HG03280 (cell line): ENCODE measurements around the gene MX1.
"Not testable (repeated sequence)": the region's sequence is repeated elsewhere in the genome, so short reads cannot be mapped to it uniquely, and the experiment has no call there.

ENCODE experiments used
- ATAC-seq: cut with Tn5 transposase; IDR thresholded peaks from one replicate; pipeline ENCODE4 v1.9.1; 2021; ENCODE audit warnings: mild to moderate bottlenecking, moderate library complexity; ENCODE audit not compliant: unreplicated experiment

Gene MX1

DNA sequence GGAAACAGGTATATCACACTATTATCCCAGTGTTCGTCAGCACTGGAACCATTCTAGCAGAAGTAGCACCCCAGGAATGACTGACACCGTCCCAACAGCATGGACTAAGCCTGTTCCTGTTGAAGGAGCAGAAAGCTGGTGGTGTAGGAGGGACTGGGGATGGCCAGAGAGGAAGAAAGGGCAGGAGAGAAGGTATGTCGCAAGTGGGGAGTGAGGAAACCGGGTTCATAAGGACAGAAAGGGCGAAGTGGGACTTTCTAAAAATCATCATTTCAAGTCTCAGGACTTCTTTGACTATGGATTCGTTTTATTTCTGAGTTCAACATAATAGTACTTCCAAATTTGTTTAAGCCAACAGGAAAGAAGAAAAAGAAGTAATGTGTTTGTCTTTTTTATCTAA, 19.7 kb upstream of the MX1 start:
- no peak for ATAC-seq

DNA sequence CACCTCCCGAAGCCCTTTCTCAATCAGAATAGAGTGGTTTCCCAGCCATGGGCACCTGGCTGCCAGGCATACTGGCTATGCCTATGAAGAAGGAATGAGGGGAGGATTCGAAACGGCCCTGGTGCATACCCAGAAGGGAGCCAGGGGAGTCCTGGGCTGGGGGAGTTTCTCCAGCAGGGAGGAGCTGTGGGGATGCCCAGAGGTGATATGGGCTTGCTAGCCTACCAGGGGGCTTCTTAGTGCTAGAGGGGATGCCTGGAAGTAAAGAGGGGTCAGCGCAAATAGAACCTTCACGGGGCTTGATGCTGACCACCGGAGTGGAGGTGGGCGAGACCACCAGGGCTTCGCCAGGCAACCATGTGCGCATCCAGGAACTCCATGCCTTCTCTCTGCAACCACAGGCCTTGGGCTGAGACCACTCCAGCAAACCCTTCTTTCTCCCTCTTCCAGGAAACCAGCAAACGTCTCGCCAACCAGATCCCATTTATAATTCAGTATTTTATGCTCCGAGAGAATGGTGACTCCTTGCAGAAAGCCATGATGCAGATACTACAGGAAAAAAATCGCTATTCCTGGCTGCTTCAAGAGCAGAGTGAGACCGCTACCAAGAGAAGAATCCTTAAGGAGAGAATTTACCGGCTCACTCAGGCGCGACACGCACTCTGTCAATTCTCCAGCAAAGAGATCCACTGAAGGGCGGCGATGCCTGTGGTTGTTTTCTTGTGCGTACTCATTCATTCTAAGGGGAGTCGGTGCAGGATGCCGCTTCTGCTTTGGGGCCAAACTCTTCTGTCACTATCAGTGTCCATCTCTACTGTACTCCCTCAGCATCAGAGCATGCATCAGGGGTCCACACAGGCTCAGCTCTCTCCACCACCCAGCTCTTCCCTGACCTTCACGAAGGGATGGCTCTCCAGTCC, 18.2 kb upstream of the MX1 start:
- ATAC-seq, result no peak

- no peak for ATAC-seq
Observed at GRCh38 chr21:41410361-41410760, 15.7 kb upstream of the MX1 start.

- ATAC-seq, result no peak
Observed at GRCh38 chr21:41410767-41411448, 15.1 kb upstream of the MX1 start.

DNA sequence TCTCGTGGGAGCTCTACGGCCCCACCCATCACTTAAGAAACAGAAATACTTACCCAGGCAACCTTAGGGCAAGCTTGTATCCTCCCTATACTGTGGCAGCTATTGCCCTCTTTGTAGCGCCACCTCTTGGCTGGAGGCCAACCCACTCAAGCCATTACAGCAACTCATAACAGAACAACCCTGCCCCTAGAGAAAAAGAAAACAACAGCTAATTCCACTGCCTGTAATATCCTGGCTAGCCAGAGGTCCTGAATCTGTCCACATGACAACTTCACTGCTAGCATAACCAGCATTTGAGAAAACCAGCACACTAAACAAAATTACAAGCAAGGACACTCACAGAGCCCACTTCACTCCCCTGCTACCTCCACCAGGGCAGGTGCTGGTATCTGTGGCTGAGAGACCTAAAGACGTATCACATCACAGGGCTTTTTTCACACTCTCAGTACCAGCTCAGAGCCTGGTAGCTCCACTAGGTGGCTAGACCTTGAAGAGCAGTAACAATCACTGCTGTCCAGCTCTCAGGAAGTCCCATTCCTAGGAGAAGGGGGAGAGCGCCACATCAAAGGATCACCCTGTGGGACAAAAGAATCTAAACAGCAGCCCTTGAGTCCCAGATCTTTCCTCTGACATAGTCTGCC, 14.5 kb upstream of the MX1 start:
- no peak for ATAC-seq

- not testable (repeated sequence) for ATAC-seq
Observed at GRCh38 chr21:41417505-41417904, 8.5 kb upstream of the MX1 start.

- ATAC-seq, result no peak
Observed at GRCh38 chr21:41418393-41418792, 7.6 kb upstream of the MX1 start.

DNA sequence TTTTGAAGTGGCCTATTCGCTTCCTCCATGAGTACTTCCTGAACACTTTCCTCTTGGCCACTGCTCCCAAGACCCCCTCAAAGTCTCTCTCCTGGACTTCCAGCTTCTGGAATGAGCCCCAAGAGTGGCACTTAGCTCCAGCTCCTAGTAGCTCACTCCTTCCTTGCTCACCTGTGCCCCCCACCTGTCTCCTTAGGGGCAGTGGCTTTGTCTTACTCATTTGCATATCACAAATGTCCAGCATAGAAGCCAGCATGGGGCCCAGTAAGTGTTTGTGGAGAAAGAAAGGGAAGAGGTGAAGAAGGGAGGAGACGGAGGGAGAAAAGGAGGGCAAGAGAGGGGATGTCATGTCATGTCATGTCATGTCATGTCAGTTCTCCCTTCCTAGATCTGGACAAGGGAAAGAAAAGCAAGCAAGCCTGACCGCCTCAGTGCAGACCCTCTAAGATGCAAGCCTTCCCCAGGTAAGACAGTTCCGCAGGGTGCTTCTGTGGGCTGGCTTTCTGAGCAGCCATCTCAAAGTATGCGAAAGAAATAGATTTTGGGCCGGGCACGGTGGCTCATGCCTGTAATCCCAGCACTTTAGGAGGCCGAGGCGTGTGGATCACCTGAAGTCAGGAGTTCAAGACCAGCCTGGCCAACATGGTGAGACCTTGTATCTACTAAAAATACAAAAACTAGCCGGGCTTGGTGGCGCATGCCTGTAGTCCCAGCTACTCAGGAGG, 6.9 kb upstream of the MX1 start:
- ATAC-seq, result no peak

- ATAC-seq, result peak; percentile 69
Observed at GRCh38 chr21:41419921-41420862, 5.8 kb upstream of the MX1 start.

GRCh38 chr21:41420998-41421397, 5.0 kb upstream of the MX1 start:
- ATAC-seq, result not testable (repeated sequence)

- ATAC-seq, result no peak
Observed at GRCh38 chr21:41422546-41423304, 3.3 kb upstream of the MX1 start.

GRCh38 chr21:41423305-41423636, 2.8 kb upstream of the MX1 start:
- not testable (repeated sequence) for ATAC-seq

DNA sequence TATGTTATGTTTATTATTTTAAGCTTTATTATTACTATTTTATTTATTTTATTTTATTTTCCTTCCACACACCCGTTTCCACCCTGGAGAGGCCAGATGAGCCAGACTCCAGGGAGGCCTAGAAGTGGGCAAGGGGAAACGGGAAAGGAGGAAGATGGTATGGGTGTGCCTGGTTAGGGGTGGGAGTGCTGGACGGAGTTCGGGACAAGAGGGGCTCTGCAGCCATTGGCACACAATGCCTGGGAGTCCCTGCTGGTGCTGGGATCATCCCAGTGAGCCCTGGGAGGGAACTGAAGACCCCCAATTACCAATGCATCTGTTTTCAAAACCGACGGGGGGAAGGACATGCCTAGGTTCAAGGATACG, 468 bp upstream of the MX1 start:
- ATAC-seq, result no peak

DNA sequence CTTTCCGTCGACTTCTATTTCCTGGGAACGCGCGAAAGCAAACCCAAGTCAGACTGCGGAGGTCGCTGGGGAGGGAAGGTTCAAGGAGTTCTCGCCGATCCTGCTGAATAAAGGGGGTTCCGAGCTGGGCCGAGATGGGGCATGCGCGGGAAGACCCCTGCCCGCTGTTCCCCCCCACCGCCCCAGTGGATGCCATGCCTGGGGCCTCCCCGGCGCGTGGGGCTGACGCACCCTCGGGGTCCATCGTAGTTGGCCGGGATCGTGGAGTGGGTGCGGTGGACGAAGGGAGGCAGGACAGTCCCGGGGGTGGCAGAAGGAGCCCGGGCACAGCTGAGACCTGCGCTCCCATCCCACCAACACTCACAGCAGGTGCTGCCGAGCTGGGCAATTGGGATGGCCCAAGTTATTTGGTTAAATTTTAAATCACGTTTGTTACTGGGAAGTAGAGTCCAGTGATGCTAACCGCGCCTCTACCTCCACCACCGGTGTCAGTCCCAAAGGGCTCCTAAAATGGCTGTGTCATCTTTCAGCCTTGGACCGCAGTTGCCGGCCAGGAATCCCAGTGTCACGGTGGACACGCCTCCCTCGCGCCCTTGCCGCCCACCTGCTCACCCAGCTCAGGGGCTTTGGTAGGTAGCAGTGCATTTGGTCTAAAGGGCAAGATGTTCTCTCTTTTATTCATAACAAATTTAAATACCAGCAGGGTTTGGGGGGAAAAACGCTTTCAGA, 801 bp downstream of the MX1 start:
- no peak for ATAC-seq

DNA sequence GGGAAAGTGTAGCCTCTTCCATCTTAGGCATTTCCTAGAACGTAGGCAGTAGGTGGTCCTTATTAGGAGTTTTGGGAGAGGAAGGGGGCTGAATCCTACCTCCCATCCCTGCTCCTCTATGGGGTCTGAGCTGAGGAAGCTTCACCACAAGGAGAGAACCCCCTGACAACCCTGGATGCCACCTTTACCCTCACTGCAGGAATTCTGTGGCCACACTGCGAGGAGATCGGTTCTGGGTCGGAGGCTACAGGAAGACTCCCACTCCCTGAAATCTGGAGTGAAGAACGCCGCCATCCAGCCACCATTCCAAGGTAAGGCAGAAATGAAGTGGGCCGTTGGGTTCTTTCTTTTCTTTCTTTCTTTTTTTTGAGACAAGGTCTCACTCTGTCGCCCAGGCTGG, 1.5 kb downstream of the MX1 start:
- ATAC-seq, result no peak

DNA sequence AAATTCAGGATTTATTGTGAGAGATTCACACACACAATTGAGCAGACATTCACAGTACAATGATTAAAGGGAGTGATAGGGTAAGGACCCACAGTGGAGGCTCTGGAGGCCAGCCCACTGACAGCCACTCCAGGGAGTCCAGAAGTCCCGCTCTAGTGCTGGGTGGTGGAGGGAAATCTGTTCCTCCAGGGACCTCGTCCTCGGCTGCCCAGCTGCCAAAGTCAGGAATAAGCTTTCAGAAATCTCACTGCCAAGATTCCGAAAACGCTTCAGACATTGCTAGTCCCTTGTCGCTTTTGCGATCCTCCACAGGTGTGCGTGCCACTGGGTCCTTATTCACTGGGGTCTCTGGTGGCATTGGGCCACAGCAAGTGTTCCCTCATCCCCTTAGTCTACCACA, 2.3 kb downstream of the MX1 start:
- no peak for ATAC-seq

DNA sequence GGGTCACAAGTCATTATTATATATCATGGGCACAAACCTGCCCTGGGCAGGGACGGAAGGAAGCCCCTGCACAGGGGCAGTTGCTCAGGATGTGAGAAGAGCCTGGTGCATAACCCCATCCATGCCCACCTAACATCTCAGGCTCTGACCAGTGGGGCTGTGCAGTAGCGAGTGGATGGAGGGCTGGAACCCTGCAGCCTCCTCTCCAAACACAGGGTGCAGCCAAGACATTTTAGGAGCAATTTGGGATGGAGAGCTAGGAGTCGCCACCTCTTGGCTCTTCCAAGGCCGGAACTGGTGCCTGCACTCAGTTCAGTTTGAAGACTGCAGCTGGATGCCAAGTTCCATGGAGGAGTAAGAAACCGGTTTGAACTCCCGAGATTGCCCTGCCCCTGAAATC, 2.8 kb downstream of the MX1 start:
- ATAC-seq, result no peak

DNA sequence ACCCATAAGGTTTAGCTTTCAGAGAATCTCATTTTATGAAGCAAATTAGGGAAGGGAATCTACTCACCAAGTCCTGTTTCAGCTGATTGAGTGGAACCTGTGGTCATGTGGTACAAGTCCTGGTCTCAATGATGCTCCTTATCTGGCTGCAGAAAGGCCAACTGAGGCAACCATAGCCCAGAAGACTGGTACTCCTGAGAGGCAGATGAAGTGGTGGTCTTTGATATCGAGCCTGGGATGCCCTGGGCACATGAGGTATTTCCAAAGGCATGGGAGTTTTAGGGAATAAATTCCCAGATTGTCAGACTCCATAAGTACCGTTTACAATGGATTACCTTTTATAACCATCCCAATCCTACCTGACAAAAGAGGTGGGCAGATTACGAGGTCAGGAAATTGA, 3.3 kb downstream of the MX1 start:
- ATAC-seq, result no peak

- no peak for ATAC-seq
Observed at GRCh38 chr21:41429925-41430491, 4.0 kb downstream of the MX1 start.
